ENCODE results near the gene CNNM2. TPM values are rescaled to one million over a fixed set of nuclear protein-coding genes. Genes with fewer than 3 reads are reported as not detected.
A peak's percentile ranks its signal among the peaks of the same experiment; 100 is the strongest.

CNNM2 gene
- total and polyA plus RNA-seq, 8 donors: 2.0 to 8.9 (median 5.9) TPM

DNA sequence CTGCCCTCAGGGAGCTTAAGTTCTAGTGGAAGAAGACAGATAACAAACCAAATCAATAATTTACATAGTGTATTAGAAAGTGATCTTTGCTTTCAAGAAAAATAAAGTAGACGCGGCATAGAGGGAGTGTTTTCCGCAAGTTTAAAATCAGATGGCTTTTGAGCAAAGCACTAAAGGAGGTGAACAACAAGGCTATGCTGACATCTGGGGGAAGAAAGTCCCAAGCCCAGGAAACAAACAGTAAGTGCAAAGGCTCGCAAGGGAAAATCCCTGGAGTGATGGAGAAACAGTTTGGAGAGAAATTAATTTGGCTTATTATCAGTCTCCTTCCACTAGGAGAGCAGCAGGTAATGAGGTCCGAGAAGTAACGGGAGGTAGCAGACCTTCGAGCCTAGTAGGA, 1.9 kb upstream of the CNNM2 start:
- Histone ChIP-seq H3K27ac (no peak overlapping the region), H3K4me3 (peak overlapping the region in 1 of 4 donors; percentile 93), H3K27me3 (no peaks in the 10 kb centered on the region), H3K4me1 (peaks cover 0 to 10% (median 3%) of the 10 kb centered on the region in 3 donors), H3K36me3 (no peaks in the 10 kb centered on the region), H3K9me3 (no peaks in the 10 kb centered on the region)
- FAIRE-seq (no peak), ATAC-seq (no peak), DNase-seq (no peak)
- 69 to 78% methylated on average over 7 of the region's 7 CpGs for WGBS, 2 donors
- TF ChIP-seq, protein P1, sequence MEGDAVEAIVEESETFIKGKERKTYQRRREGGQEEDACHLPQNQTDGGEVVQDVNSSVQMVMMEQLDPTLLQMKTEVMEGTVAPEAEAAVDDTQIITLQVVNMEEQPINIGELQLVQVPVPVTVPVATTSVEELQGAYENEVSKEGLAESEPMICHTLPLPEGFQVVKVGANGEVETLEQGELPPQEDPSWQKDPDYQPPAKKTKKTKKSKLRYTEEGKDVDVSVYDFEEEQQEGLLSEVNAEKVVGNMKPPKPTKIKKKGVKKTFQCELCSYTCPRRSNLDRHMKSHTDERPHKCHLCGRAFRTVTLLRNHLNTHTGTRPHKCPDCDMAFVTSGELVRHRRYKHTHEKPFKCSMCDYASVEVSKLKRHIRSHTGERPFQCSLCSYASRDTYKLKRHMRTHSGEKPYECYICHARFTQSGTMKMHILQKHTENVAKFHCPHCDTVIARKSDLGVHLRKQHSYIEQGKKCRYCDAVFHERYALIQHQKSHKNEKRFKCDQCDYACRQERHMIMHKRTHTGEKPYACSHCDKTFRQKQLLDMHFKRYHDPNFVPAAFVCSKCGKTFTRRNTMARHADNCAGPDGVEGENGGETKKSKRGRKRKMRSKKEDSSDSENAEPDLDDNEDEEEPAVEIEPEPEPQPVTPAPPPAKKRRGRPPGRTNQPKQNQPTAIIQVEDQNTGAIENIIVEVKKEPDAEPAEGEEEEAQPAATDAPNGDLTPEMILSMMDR (IDR thresholded peaks at IDR 0.05): no peak
- intact Hi-C loops (cut with DNase I): loop anchor here in 2 of 3 donors (5.0 to 10.0 kb wide), 4 partner anchors 151 to 331 kb away; partner anchors contain the start of gene RPEL1 (in 2 of the 2)

- intact Hi-C loops (cut with DNase I): loop anchor here in 2 of 3 donors (5.0 to 10.0 kb wide), 4 partner anchors 150 to 330 kb away; partner anchors contain the start of gene RPEL1 (in 2 of the 2)
- Histone ChIP-seq H3K9me3 (no peaks in the 10 kb centered on the region), H3K27me3 (no peaks in the 10 kb centered on the region), H3K27ac (peak overlapping the region; percentile 79 to 95 (median 86)), H3K4me1 (peaks cover 0 to 13% (median 8%) of the 10 kb centered on the region in 3 donors), H3K36me3 (no peaks in the 10 kb centered on the region), H3K4me3 (peak overlapping the region; percentile 33 to 93 (median 76))
- DNase-seq (peak; percentile 69 to 93 (median 84)), ATAC-seq (peak; percentile 61 to 86 (median 75)), FAIRE-seq (no peak)
- TF ChIP-seq, protein P1 (IDR thresholded peaks at IDR 0.05): peak; percentile 90 to 96 (median 93)
- 0 to 1% methylated on average over 44 to 45 of the region's 45 CpGs for WGBS, 2 donors
Measured at GRCh38 chr10:102917314-102917961, 656 bp upstream of the CNNM2 start.

DNA sequence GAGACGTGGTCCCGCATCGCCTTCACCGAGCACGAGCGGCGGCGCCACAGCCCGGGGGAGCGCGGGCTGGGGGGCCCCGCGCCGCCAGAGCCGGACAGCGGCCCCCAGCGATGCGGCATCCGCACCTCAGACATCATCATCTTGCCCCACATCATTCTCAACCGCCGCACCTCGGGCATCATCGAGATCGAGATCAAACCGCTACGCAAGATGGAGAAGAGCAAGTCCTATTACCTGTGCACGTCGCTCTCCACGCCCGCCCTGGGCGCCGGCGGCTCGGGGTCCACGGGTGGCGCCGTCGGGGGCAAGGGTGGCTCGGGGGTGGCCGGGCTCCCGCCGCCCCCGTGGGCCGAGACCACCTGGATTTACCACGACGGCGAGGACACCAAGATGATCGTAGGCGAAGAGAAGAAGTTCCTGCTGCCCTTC, 737 bp downstream of the CNNM2 start:
- H3K27me3 ChIP-seq: no peaks in the 10 kb centered on the region
- peak overlapping the region; percentile 66 to 97 (median 89) for H3K4me3 ChIP-seq
- H3K36me3 ChIP-seq: no peaks in the 10 kb centered on the region
- WGBS, 2 donors: 1% methylated on average over 49 of the region's 49 CpGs
- DNase-seq (peak; percentile 13 to 65 (median 44)), ATAC-seq (no peak), FAIRE-seq (no peak)
- H3K9me3 ChIP-seq: no peaks in the 10 kb centered on the region
- H3K4me1 ChIP-seq: peaks cover 9 to 19% (median 13%) of the 10 kb centered on the region in 3 donors
- TF ChIP-seq, protein P1 (IDR thresholded peaks at IDR 0.05): no peak
- intact Hi-C loops (cut with DNase I): loop anchor here in 2 of 3 donors (5.0 to 10.0 kb wide), 4 partner anchors 148 to 328 kb away; partner anchors contain the start of gene RPEL1 (in 2 of the 2)
- peak overlapping the region; percentile 59 to 95 (median 76) for H3K27ac ChIP-seq

GRCh38 chr10:102919246-102919959, 1.3 kb downstream of the CNNM2 start:
- no peak overlapping the region for H3K27ac ChIP-seq
- H3K36me3 ChIP-seq: no peaks in the 10 kb centered on the region
- no peaks in the 10 kb centered on the region for H3K9me3 ChIP-seq
- peak overlapping the region; percentile 66 to 97 (median 89) for H3K4me3 ChIP-seq
- DNase-seq (peak in 4 of 6 donors; percentile 38 to 84 (median 54)), FAIRE-seq (no peak), ATAC-seq (peak in 1 of 4 donors; percentile 3)
- no peaks in the 10 kb centered on the region for H3K27me3 ChIP-seq
- intact Hi-C loops (cut with DNase I): loop anchor here in 2 of 3 donors (5.0 to 10.0 kb wide), 4 partner anchors 148 to 328 kb away; partner anchors contain the start of gene RPEL1 (in 2 of the 2)
- peaks cover 9 to 19% (median 13%) of the 10 kb centered on the region in 3 donors for H3K4me1 ChIP-seq
- 29 to 31% methylated on average over 46 to 47 of the region's 47 CpGs for WGBS, 2 donors
- TF ChIP-seq, protein P1 (IDR thresholded peaks at IDR 0.05): no peak

All from pancreas (tissue), 10 donors.